Cardiac septum (tissue), 1 donor: ENCODE measurements around the gene POU5F2. TPM values are rescaled to one million over a fixed set of nuclear protein-coding genes. Genes with fewer than 3 reads are reported as not detected.

Experiments used
- DNase-seq: peaks from one replicate; pipeline ENCODE4 v3.0.0-alpha.2; 2020; ENCODE audit warnings: low spot score
- intact Hi-C: fragments of 100-400 bp; cut with DNase I; formaldehyde crosslinking; loops from one replicate; pipeline ENCODE4 v1.14.0; 2022
- long read RNA-seq: library from polyadenylated mRNA; unstranded; transcript quantifications from one replicate; pipeline ENCODE4 v2.0.0, GENCODE V29; 2021
- total RNA-seq: library from RNA; stranded (reverse); fragmentation: NEBNext Ultra II Directional; extraction: Animal tissue kit (Norgen Biotek cat#: 25700); gene quantifications from one replicate; pipeline ENCODE4 v1.2.1, GENCODE V29; 2021
- donor health status: DM: no; HTN: no; CAD: no.

The POU5F2 gene
- total RNA-seq: 0.73 TPM
- long read RNA-seq: 0 reads

DNA sequence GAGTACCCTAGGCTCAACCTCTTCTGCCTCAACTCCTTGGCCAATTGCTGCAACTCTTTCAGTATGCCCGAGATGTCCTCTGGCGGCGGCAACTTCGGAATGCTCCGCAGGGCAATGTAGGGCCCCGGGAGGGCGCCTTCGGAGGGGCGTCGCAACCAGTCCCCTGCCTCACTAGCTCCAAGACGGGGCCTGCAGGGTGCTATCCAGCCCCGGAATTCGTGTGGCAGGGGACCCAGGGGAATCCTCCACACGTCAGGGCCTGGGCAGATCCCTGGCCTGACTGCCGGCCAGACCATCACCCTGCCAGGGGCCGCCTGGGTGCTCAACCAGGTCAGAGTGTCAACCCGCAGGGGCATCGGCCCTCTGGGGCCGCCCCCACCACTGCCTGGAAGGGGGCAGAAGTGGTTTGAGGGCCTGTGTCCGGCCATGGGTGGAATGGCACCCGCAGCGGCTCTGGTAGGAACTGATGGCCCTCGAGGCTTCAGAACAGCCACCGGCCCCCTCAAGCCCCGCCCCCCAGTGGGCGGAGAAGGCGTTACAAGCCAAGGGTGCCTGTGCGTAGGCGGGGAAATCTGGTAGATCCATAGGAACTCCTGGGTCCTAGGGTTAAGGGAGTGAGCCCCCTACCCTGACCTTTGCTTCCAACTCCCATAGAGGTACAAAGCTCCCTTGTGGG is at the start of gene POU5F2:
Gene POU5F2, minus strand, starts transcription at position 465 of the 676 bp plus-strand sequence. Its CDS starts 37 bp downstream, at position 428.
- intact Hi-C loops: no loop called here
- DNase-seq: no peak

GRCh38 chr5:93790401-93790800 is 49.0 kb upstream of the POU5F2 start:
- intact Hi-C loops: no loop called here
- DNase-seq: no peak

DNA sequence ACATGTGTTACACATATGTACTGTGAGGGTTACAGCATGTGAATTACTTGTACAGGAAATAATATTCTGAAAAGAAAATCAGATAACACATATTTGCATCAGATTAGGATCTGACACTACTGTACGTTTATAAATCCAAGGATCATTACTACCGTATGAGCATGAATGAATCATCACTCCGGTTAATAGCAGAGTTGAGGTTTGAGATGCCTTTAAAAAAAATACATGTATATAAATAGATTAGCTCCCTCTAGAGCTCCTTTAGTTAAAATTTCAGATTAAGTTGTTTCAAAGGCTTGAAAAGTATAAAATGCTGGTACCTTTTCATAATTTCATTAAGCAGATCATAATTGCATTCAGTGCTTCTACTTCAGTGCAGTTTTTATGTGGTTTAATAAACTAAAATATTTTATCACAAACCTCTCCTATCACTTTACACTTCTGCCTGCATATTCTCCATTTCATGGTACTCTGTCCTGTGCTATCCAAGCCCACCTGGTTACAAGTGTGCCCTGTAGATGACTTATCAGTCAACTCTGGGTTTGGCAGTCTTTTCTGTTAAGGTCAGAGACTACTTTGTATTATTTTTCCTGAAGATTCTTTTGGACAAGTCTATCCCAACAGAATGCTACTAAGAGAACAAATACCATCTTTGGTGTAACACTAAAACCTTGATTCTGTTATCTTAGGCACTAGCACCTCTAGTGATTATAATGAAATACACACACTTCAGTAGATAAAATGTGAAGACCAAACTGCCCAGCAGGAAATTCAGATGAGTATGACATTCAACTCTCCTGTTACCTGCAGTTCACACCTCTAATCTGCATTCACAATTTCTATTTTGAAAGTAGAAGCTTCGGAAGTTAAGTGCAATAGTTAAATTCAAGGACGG is 48.0 kb upstream of the POU5F2 start:
- intact Hi-C loops: no loop called here

GRCh38 chr5:93787598-93787997 is 46.2 kb upstream of the POU5F2 start:
- intact Hi-C loops: no loop called here
- no peak for DNase-seq

More for the DNA sequence above, 48.0 kb upstream of the POU5F2 start:
- DNase-seq: no peak

- intact Hi-C loops: no loop called here
- no peak for DNase-seq
Observed at GRCh38 chr5:93785475-93785874, 44.1 kb upstream of the POU5F2 start.

GRCh38 chr5:93782978-93783377 is 41.6 kb upstream of the POU5F2 start:
- DNase-seq: no peak
- intact Hi-C loops: no loop called here

DNA sequence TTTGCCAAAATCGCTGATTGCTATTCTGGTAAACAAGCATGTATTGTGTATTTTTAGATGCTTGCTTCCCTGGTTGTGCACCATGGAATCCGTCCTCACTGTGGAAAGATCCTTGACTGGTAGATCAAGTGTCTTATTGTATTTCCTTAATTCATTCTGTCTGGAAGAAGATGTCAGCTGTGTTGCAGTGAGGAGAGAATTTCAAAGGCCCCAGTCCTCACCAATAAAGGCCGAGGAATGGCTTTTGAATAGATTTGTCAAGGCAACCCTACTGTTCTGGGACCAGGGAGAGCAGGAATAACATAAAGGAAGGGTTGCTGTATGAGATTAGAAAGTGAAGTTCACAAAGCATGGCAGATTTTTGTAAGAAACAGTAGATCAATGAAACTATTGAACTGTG is 36.2 kb upstream of the POU5F2 start:
- intact Hi-C loops: no loop called here
- no peak for DNase-seq

DNA sequence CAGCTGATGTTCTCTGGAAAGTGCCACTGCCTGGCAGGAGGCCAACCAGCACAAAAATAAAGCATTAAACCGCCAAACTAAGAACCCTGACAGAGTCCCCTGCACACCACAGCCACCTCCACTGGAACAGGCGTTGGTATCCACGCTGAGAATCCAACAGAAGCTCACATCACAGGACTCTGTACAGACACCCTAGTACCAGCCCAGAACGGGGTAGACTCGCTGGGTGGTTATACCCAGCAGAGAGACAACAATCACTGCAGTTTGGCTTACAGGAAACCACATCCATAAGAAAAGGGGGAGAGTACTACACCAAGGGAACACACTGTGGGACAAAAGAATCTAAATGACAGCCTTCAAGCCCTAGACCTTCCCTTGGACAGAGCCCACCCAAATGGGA is 15.0 kb upstream of the POU5F2 start:
- intact Hi-C loops: no loop called here
- DNase-seq: no peak

GRCh38 chr5:93755716-93756115 is 14.3 kb upstream of the POU5F2 start:
- DNase-seq: no peak
- intact Hi-C loops: no loop called here

- DNase-seq: no peak
- intact Hi-C loops: no loop called here
Observed at GRCh38 chr5:93748875-93749397, 7.5 kb upstream of the POU5F2 start.

GRCh38 chr5:93746406-93747056 is 5.1 kb upstream of the POU5F2 start:
- no peak for DNase-seq
- intact Hi-C loops: no loop called here

- intact Hi-C loops: no loop called here
- no peak for DNase-seq
Observed at GRCh38 chr5:93736284-93736683, 5.1 kb downstream of the POU5F2 start.

GRCh38 chr5:93735378-93735777 is 6.0 kb downstream of the POU5F2 start:
- intact Hi-C loops: no loop called here
- no peak for DNase-seq

DNA sequence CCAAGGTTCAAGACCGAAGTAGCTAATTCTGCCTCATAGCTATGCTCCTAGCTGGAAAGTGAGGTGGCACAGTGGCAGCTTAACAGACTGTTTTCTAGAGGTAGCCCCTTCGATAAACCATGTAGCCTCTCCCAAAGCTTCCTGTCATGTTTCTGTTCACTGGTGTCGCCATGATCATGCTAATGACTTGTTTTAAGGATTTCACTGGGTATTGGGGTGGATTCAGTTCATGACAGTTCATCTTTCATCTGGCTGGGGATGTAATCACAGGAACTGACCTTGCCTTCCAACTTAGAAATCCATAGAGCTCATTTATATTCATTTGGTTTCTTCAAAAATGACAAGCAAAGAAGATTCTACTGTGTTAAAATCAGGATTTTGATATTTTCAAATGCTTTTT is 9.4 kb downstream of the POU5F2 start:
- DNase-seq: no peak
- intact Hi-C loops: no loop called here

DNA sequence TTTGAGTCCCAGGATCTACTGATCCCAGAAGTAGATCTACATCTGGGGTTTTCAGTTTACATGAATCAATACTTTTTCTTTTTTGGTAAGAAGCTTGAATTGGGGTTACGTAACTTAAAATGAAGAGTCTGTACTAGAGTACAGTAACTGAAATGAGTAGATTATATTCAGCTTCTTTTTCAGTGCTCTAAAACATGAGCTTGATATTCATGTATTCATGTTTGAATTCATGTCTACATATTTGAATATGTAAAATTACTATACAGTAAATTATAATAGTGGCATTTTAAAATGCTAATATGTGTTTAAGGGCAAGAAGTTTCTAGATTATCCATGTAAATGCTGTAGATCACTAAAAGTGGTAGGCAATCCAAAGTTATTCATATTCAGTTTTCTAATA is 14.8 kb downstream of the POU5F2 start:
- intact Hi-C loops: no loop called here
- DNase-seq: no peak

GRCh38 chr5:93724791-93725190 is 16.6 kb downstream of the POU5F2 start:
- DNase-seq: no peak
- intact Hi-C loops: no loop called here

- intact Hi-C loops: no loop called here
- DNase-seq: no peak
Observed at GRCh38 chr5:93723681-93724080, 17.7 kb downstream of the POU5F2 start.

DNA sequence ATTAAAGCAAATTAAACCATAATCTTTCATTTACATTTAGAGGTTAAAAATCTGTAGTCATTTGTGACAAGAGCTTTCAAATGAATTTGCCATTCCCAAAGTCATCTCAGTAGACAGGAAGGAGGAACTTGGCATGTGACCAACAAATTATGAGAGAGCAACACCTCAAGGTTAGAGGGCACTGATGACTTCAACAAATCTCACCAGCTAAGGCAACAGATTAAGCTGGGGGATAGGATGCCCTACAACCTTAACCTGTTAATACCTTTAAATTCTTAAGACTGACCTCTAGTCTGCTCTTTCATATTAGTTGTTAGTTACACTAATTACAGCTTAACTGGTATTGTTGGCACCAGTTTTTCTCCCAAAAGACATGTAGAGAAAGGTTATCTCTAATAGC is 18.4 kb downstream of the POU5F2 start:
- DNase-seq: no peak
- intact Hi-C loops: no loop called here

DNA sequence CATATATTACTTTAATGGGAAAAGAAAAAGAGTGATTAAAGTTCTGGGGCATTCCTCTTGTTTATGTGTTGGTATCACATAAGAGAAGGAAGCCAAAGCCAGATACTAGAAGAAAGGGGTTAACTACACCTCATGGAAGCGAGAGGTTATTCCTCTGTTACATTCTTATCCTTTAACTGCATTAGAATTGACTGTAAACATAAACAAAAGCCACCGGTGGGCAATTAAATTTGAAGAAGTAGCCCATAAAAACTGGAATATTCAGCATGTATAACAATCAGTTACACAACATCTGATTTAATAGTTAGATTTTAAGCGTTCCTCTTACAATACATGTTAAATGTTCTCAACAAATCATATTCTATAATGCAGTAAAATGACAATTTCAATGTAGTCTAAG is 18.8 kb downstream of the POU5F2 start:
- DNase-seq: no peak
- intact Hi-C loops: no loop called here

DNA sequence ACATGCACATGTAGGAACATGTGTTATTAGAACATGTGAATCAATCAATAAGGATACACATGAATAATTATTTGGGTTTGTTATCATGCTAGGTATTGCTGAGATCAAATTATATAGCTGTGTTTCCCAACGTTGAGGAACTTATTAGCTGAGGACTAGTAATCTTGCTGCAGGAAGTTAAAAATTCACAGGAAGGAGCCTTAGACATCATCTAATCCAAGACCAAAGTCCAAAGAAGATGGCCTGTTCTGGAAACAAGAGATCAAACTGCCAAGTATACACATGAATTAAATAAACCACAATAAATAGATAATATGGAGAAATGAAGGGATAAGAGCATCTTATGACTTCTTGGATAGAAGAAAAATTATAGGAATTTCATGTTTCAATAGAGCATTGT is 19.9 kb downstream of the POU5F2 start:
- intact Hi-C loops: no loop called here
- DNase-seq: no peak
